ENCODE measurements around the gene ABCA13.

ABCA13 gene

GRCh38 chr7:48279420-48279819, 108.2 kb downstream of the ABCA13 start:
- TF ChIP-seq CTCF (conservative IDR thresholded peaks at IDR 0.05; ENCODE audit: low read length), result no peak
- DNase-seq (ENCODE audit: low read depth), result no peak
- H3K4me3 ChIP-seq (ENCODE audit: low read length), result no peak overlapping the region

GRCh38 chr7:48280100-48280499, 108.8 kb downstream of the ABCA13 start:
- DNase-seq (ENCODE audit: low read depth), result peak; percentile 83
- H3K4me3 ChIP-seq (ENCODE audit: low read length), result no peak overlapping the region
- no peak for TF ChIP-seq CTCF (conservative IDR thresholded peaks at IDR 0.05; ENCODE audit: low read length)

GRCh38 chr7:48285373-48285772, 114.1 kb downstream of the ABCA13 start:
- no peak overlapping the region for H3K4me3 ChIP-seq (ENCODE audit: low read length)
- peak; percentile 82 for DNase-seq (ENCODE audit: low read depth)
- no peak for TF ChIP-seq CTCF (conservative IDR thresholded peaks at IDR 0.05; ENCODE audit: low read length)

GRCh38 chr7:48286836-48287235, 115.6 kb downstream of the ABCA13 start:
- no peak for TF ChIP-seq CTCF (conservative IDR thresholded peaks at IDR 0.05; ENCODE audit: low read length)
- DNase-seq (ENCODE audit: low read depth), result no peak
- H3K4me3 ChIP-seq (ENCODE audit: low read length), result no peak overlapping the region

GRCh38 chr7:48289656-48290055, 118.4 kb downstream of the ABCA13 start:
- no peak for DNase-seq (ENCODE audit: low read depth)
- TF ChIP-seq CTCF (conservative IDR thresholded peaks at IDR 0.05; ENCODE audit: low read length), result no peak
- no peak overlapping the region for H3K4me3 ChIP-seq (ENCODE audit: low read length)

- H3K4me3 ChIP-seq (ENCODE audit: low read length), result no peak overlapping the region
- DNase-seq (ENCODE audit: low read depth), result no peak
- no peak for TF ChIP-seq CTCF (conservative IDR thresholded peaks at IDR 0.05; ENCODE audit: low read length)
These were observed 121.7 kb downstream of the ABCA13 start for GRCh38 chr7:48292949-48293348.

GRCh38 chr7:48295296-48295971, 124.2 kb downstream of the ABCA13 start:
- no peak for DNase-seq (ENCODE audit: low read depth)
- H3K4me3 ChIP-seq (ENCODE audit: low read length), result no peak overlapping the region
- no peak for TF ChIP-seq CTCF (conservative IDR thresholded peaks at IDR 0.05; ENCODE audit: low read length)
